ENCODE results near the gene SH3RF1.

DNA sequence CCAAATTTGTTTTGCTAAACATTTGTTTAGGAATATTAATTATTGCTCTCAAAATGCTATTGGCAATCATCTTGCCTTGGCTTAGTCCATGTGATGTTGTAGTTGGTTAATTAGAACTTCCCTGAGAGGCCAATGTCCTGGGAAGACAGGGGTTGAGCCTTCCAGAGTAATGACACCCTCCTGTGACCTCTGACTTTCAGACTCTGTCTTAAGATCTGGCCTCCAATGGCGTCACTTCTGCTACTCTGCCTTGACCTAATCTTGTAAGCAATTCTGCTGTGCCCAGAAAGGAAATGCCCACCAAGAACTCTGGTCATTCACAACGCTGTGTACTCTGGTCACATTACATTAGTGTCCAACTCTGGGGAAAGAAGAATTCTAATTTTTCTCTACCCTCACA lies 111.9 kb downstream of the SH3RF1 start:
- no peak for TF ChIP-seq CTCF (IDR thresholded peaks at IDR 0.05)
- TF ChIP-seq, protein P1, sequence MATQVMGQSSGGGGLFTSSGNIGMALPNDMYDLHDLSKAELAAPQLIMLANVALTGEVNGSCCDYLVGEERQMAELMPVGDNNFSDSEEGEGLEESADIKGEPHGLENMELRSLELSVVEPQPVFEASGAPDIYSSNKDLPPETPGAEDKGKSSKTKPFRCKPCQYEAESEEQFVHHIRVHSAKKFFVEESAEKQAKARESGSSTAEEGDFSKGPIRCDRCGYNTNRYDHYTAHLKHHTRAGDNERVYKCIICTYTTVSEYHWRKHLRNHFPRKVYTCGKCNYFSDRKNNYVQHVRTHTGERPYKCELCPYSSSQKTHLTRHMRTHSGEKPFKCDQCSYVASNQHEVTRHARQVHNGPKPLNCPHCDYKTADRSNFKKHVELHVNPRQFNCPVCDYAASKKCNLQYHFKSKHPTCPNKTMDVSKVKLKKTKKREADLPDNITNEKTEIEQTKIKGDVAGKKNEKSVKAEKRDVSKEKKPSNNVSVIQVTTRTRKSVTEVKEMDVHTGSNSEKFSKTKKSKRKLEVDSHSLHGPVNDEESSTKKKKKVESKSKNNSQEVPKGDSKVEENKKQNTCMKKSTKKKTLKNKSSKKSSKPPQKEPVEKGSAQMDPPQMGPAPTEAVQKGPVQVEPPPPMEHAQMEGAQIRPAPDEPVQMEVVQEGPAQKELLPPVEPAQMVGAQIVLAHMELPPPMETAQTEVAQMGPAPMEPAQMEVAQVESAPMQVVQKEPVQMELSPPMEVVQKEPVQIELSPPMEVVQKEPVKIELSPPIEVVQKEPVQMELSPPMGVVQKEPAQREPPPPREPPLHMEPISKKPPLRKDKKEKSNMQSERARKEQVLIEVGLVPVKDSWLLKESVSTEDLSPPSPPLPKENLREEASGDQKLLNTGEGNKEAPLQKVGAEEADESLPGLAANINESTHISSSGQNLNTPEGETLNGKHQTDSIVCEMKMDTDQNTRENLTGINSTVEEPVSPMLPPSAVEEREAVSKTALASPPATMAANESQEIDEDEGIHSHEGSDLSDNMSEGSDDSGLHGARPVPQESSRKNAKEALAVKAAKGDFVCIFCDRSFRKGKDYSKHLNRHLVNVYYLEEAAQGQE (IDR thresholded peaks at IDR 0.05; ENCODE audit: insufficient read depth in 1 of 2, low read depth in 2 of 2, low read length in 1 of 2), result no peak
- TF ChIP-seq POLR2AphosphoS5 (IDR thresholded peaks at IDR 0.05; ENCODE audit: low read depth, low read length), result no peak
- TF ChIP-seq SIN3A (IDR thresholded peaks at IDR 0.05; ENCODE audit: borderline replicate concordance, insufficient read depth, low read depth, low read length), result no peak
- no peak for TF ChIP-seq TCF7L2 (IDR thresholded peaks at IDR 0.05; ENCODE audit: low read depth, low read length)
